ENCODE measurements around the gene ERGIC1.
"Not testable (repeated sequence)": the region's sequence is repeated elsewhere in the genome, so short reads cannot be mapped to it uniquely, and the experiment has no call there.

ERGIC1 gene

GRCh38 chr5:172833686-172834414 lies at the start of gene ERGIC1:
ERGIC1 (plus strand) TSS chr5:172834251; CDS start chr5:172834414, 163 bp downstream.
- peak; percentile 76 for DNase-seq
- in situ Hi-C loops (cut with HindIII; ENCODE audit: low pct_ligation_motif_present, low pct_unique_long_range_greater_than_20kb, low sequenced_read_pairs), result no loop called here

- no peak for DNase-seq
- in situ Hi-C loops (cut with HindIII; ENCODE audit: low pct_ligation_motif_present, low pct_unique_long_range_greater_than_20kb, low sequenced_read_pairs), result no loop called here
Observed at GRCh38 chr5:172785429-172786088, 48.5 kb upstream of the ERGIC1 start.

GRCh38 chr5:172786736-172787462 lies 47.2 kb upstream of the ERGIC1 start:
- no peak for DNase-seq
- in situ Hi-C loops (cut with HindIII; ENCODE audit: low pct_ligation_motif_present, low pct_unique_long_range_greater_than_20kb, low sequenced_read_pairs), result no loop called here

- in situ Hi-C loops (cut with HindIII; ENCODE audit: low pct_ligation_motif_present, low pct_unique_long_range_greater_than_20kb, low sequenced_read_pairs); DNase-seq: not testable (repeated sequence)
Observed at GRCh38 chr5:172787538-172787937, 46.5 kb upstream of the ERGIC1 start.

- no peak for DNase-seq
- in situ Hi-C loops (cut with HindIII; ENCODE audit: low pct_ligation_motif_present, low pct_unique_long_range_greater_than_20kb, low sequenced_read_pairs), result no loop called here
Observed at GRCh38 chr5:172788771-172789686, 45.0 kb upstream of the ERGIC1 start.

GRCh38 chr5:172789687-172790495 lies 44.2 kb upstream of the ERGIC1 start:
- in situ Hi-C loops (cut with HindIII; ENCODE audit: low pct_ligation_motif_present, low pct_unique_long_range_greater_than_20kb, low sequenced_read_pairs), result no loop called here
- DNase-seq, result peak; percentile 27

- in situ Hi-C loops (cut with HindIII; ENCODE audit: low pct_ligation_motif_present, low pct_unique_long_range_greater_than_20kb, low sequenced_read_pairs), result no loop called here
Observed at GRCh38 chr5:172790496-172790889, 43.6 kb upstream of the ERGIC1 start.

GRCh38 chr5:172791286-172791685 lies 42.8 kb upstream of the ERGIC1 start:
- no peak for DNase-seq
- in situ Hi-C loops (cut with HindIII; ENCODE audit: low pct_ligation_motif_present, low pct_unique_long_range_greater_than_20kb, low sequenced_read_pairs), result no loop called here

More at GRCh38 chr5:172790496-172790889, 43.6 kb upstream of the ERGIC1 start:
- DNase-seq, result no peak

- in situ Hi-C loops (cut with HindIII; ENCODE audit: low pct_ligation_motif_present, low pct_unique_long_range_greater_than_20kb, low sequenced_read_pairs), result no loop called here
- DNase-seq, result no peak
Observed at GRCh38 chr5:172791726-172792445, 42.2 kb upstream of the ERGIC1 start.

GRCh38 chr5:172792701-172793570 lies 41.1 kb upstream of the ERGIC1 start:
- in situ Hi-C loops (cut with HindIII; ENCODE audit: low pct_ligation_motif_present, low pct_unique_long_range_greater_than_20kb, low sequenced_read_pairs), result no loop called here

GRCh38 chr5:172793577-172794488 lies 40.2 kb upstream of the ERGIC1 start:
- DNase-seq, result no peak
- in situ Hi-C loops (cut with HindIII; ENCODE audit: low pct_ligation_motif_present, low pct_unique_long_range_greater_than_20kb, low sequenced_read_pairs), result no loop called here

More at GRCh38 chr5:172792701-172793570, 41.1 kb upstream of the ERGIC1 start:
- DNase-seq, result peak; percentile 18

GRCh38 chr5:172795318-172795977 lies 38.6 kb upstream of the ERGIC1 start:
- DNase-seq, result peak; percentile 48
- in situ Hi-C loops (cut with HindIII; ENCODE audit: low pct_ligation_motif_present, low pct_unique_long_range_greater_than_20kb, low sequenced_read_pairs), result no loop called here

GRCh38 chr5:172796306-172796705 lies 37.7 kb upstream of the ERGIC1 start:
- DNase-seq, result no peak
- in situ Hi-C loops (cut with HindIII; ENCODE audit: low pct_ligation_motif_present, low pct_unique_long_range_greater_than_20kb, low sequenced_read_pairs), result no loop called here

GRCh38 chr5:172797771-172798191 lies 36.3 kb upstream of the ERGIC1 start:
- in situ Hi-C loops (cut with HindIII; ENCODE audit: low pct_ligation_motif_present, low pct_unique_long_range_greater_than_20kb, low sequenced_read_pairs), result no loop called here
- no peak for DNase-seq

All from ACHN (cell line).